Lower lobe of right lung (tissue), 2 donors: ENCODE results near the gene STX12. TPM values are rescaled to one million over a fixed set of nuclear protein-coding genes. Genes with fewer than 3 reads are reported as not detected.
"Not testable (repeated sequence)": the region's sequence is repeated elsewhere in the genome, so short reads cannot be mapped to it uniquely, and the experiment has no call there.

Source experiments
- ATAC-seq, 2 donors: fragments of 200-7000 bp; cut with Tn5 transposase; one replicate each; pipeline ENCODE4 v1.9.1; 2020 to 2022; ENCODE audit warnings: mild to moderate bottlenecking in 2 of 2, moderate library complexity in 2 of 2
- DNase-seq: peaks from one replicate; pipeline ENCODE4 v3.0.0-alpha.2; 2020
- H3K27ac ChIP-seq: fragments of 200-600 bp; one replicate; pipeline ENCODE4 v1.8.0; 2022
- H3K27me3 ChIP-seq: fragments of 200-600 bp; one replicate; pipeline ENCODE4 v1.8.0; 2022; ENCODE audit warnings: low read depth
- H3K36me3 ChIP-seq: fragments of 200-600 bp; one replicate; pipeline ENCODE4 v1.8.0; 2022; ENCODE audit warnings: mild to moderate bottlenecking
- H3K4me1 ChIP-seq: fragments of 200-600 bp; one replicate; pipeline ENCODE4 v1.8.0; 2022
- H3K4me3 ChIP-seq: fragments of 200-600 bp; one replicate; pipeline ENCODE4 v1.8.0; 2022; ENCODE audit warnings: mild to moderate bottlenecking
- H3K9me3 ChIP-seq: fragments of 200-600 bp; one replicate; pipeline ENCODE4 v1.8.0; 2022
- intact Hi-C: fragments of 100-400 bp; cut with DNase I; formaldehyde crosslinking; loops from one replicate; pipeline ENCODE4 v1.11.0; 2022
- total RNA-seq: library from RNA; stranded (reverse); fragmentation: NEBNext Ultra II Directional; extraction: Animal tissue kit (Norgen Biotek cat#: 25700); gene quantifications from one replicate; pipeline ENCODE4 v1.2.1, GENCODE V29; 2021
- TF ChIP-seq, protein P1 (sequence below): fragments of 200-600 bp; IDR thresholded peaks from one replicate; pipeline ENCODE4 v1.8.0; 2022; ENCODE audit warnings: antibody characterized with exemption, mild to moderate bottlenecking
- donor health status: DM: no; HTN: yes; CAD: no; lungs with severe emphysema.

The STX12 gene
- total RNA-seq, 1 donor from 2014 or later: 91.0 TPM

DNA sequence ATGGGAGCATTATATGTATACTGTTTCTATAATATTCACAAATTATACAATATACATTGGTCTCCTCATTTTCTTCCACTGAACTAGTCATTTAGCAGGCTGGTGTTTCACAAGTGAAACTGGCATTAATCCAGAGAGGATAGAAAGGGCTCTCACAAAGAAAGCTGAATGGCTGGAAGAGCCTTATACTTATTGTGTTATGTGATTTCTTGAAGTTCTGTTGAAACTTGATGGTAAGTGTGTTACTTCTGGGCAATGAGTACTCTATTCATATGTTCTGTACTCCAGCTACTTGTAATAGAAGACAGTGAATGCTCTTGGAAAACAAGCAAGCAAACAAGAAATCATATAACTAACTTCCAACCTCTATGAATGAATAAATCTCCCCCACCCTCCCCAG is 14.9 kb downstream of the STX12 start:
- Histone ChIP-seq H3K27me3 (no peaks in the 10 kb centered on the region), H3K36me3 (peaks cover 29% of the 10 kb centered on the region), H3K27ac (peak overlapping the region; percentile 79), H3K4me1 (peaks cover 87% of the 10 kb centered on the region), H3K4me3 (no peak overlapping the region), H3K9me3 (no peaks in the 10 kb centered on the region)
- DNase-seq (no peak), ATAC-seq (peak; percentile 9 to 46)
- intact Hi-C loops: no loop called here
- TF ChIP-seq, protein P1, sequence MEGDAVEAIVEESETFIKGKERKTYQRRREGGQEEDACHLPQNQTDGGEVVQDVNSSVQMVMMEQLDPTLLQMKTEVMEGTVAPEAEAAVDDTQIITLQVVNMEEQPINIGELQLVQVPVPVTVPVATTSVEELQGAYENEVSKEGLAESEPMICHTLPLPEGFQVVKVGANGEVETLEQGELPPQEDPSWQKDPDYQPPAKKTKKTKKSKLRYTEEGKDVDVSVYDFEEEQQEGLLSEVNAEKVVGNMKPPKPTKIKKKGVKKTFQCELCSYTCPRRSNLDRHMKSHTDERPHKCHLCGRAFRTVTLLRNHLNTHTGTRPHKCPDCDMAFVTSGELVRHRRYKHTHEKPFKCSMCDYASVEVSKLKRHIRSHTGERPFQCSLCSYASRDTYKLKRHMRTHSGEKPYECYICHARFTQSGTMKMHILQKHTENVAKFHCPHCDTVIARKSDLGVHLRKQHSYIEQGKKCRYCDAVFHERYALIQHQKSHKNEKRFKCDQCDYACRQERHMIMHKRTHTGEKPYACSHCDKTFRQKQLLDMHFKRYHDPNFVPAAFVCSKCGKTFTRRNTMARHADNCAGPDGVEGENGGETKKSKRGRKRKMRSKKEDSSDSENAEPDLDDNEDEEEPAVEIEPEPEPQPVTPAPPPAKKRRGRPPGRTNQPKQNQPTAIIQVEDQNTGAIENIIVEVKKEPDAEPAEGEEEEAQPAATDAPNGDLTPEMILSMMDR: no peak

DNA sequence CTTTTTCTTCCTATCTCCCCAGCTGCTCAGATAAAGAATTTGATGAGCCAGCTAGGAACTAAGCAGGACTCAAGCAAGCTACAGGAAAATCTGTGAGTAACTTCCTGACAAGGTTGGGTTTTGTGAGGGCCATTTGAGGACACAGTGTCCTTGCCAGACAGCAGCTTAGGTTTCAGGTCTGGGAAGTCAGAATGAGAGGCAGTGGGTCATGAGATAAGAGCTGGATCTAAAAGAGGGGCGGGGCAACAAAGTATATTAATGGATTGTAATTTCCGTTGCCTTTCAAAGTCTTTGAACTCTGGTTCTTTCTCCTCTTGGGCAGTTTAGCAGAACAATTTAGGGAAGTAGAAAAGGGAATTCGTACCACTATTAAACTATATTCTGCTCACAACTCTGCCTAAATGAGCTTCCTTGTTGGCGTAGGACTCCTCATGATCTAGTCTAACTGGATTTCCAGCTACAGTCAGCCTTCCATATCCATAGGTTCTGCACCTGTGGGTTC is 16.6 kb downstream of the STX12 start:
- TF ChIP-seq, protein P1: no peak
- H3K4me1 ChIP-seq: peaks cover 71% of the 10 kb centered on the region
- H3K27ac ChIP-seq: peak overlapping the region; percentile 79
- intact Hi-C loops: no loop called here
- peak; percentile 53 to 70 for ATAC-seq
- no peaks in the 10 kb centered on the region for H3K9me3 ChIP-seq
- H3K36me3 ChIP-seq: peaks cover 46% of the 10 kb centered on the region
- no peak overlapping the region for H3K4me3 ChIP-seq
- no peaks in the 10 kb centered on the region for H3K27me3 ChIP-seq
- no peak for DNase-seq

DNA sequence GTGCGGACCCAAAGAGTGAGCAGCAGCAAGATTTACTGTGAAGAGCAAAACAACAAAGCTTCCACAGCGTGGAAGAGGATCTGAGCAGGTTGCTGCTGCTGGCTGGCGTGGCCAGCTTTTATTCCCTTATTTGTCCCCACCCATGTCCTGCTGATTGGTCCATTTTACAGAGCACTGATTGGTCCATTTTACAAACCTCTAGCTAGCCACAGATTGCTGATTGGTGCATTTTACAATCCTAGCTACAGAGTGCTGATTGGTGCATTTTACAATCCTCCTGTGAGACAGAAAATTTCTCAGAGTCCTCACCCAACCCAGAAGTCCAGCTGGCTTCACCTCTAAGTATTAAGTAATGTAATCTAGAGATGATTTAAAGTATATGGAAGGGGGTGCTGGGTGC is 17.3 kb downstream of the STX12 start:
- ATAC-seq, H3K4me3 ChIP-seq, intact Hi-C loops, DNase-seq, H3K27me3 ChIP-seq, H3K9me3 ChIP-seq: not testable (repeated sequence)
- peak overlapping the region; percentile 20 for H3K27ac ChIP-seq
- peaks cover 53% of the 10 kb centered on the region for H3K36me3 ChIP-seq
- H3K4me1 ChIP-seq: peaks cover 65% of the 10 kb centered on the region

DNA sequence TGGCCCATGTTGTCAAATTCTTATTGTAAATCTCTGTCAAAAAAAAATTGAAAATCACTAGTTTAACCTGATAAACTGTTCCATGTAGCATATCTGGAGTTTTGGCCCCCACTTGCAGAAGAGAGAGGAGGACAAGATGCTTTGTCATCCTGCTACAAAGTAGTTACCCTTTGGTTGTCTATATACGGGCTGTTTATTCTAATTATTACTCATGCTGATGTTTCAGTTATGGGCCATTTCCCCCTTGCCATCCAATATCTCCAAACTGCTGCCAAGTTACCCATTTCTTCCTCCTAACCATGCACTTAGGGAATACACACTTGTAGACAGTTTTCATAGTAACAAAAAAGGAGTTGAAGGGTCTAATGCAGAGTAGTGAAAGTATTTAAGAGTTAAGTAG is 22.6 kb downstream of the STX12 start:
- intact Hi-C loops: no loop called here
- TF ChIP-seq, protein P1: no peak
- H3K9me3 ChIP-seq: no peaks in the 10 kb centered on the region
- peaks cover 92% of the 10 kb centered on the region for H3K36me3 ChIP-seq
- H3K4me1 ChIP-seq: peaks cover 11% of the 10 kb centered on the region
- no peak for DNase-seq
- H3K4me3 ChIP-seq: no peak overlapping the region
- ATAC-seq: no peak
- H3K27me3 ChIP-seq: no peaks in the 10 kb centered on the region
- no peak overlapping the region for H3K27ac ChIP-seq

DNA sequence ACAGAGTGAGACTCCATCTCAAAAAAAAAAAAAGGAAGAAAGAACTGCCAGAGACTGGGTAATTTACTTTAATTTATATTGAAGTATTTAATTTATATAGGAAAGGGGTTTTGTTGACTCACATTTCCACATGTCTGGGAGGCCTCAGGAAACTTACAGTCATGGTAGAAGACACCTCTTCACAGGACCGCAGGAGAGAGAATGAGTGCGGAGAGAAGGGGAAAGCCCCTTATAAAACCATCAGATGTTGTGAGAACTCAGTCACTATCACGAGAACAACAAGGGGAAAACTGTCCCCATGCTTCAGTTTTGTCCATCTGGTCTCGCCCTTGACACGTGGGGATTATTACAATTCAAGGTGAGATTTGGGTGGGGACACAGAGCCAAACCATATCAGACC is 31.8 kb downstream of the STX12 start:
- Histone ChIP-seq H3K9me3 (no peaks in the 10 kb centered on the region), H3K4me3 (no peak overlapping the region), H3K4me1 (no peaks in the 10 kb centered on the region), H3K27me3 (no peaks in the 10 kb centered on the region), H3K27ac (no peak overlapping the region), H3K36me3 (peaks cover 85% of the 10 kb centered on the region)
- DNase-seq (no peak), ATAC-seq (no peak)
- intact Hi-C loops: no loop called here
- TF ChIP-seq, protein P1: no peak

DNA sequence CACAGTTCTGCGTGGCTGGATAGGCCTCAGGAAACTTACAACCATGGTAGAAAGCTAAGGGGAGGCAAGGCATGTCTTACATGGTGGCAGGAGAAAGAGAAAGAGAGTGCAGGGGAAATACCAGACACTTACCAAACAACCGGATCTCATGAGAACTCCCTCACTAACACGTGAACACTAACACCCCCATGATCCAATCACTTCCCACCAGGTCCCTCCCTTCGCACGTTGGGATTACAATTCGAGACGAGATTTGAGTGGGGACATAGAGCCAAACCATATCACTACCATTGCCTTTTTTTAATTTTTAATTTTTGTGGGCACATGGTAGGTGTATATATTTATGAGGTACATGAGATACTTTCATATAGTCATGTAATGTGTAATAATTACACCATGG is 33.7 kb downstream of the STX12 start:
- ATAC-seq (no peak), DNase-seq (no peak)
- H3K27ac ChIP-seq: no peak overlapping the region
- no peak overlapping the region for H3K4me3 ChIP-seq
- intact Hi-C loops: no loop called here
- TF ChIP-seq, protein P1: no peak
- peaks cover 71% of the 10 kb centered on the region for H3K36me3 ChIP-seq
- H3K27me3 ChIP-seq: no peaks in the 10 kb centered on the region
- H3K4me1 ChIP-seq: no peaks in the 10 kb centered on the region
- no peaks in the 10 kb centered on the region for H3K9me3 ChIP-seq
